HEK293 (cell line): ENCODE results near the gene UCHL3.

ENCODE experiments used
- SP2 ChIP-seq: fragments of 450-650 bp; formaldehyde crosslinking; IDR thresholded peaks from 2 replicates; pipeline ENCODE4 v1.5.1; 2016; ENCODE audit warnings: missing biosample characterization, missing genetic modification characterization
- YY1 ChIP-seq: fragments of 450-650 bp; formaldehyde crosslinking; IDR thresholded peaks from 2 replicates; pipeline ENCODE4 v1.5.1; 2018; ENCODE audit warnings: missing biosample characterization, missing genetic modification characterization
- TF ChIP-seq, protein P1 (sequence below): fragments of 450-650 bp; formaldehyde crosslinking; IDR thresholded peaks from 2 replicates; pipeline ENCODE4 v1.5.1; 2016; ENCODE audit warnings: missing biosample characterization, missing genetic modification characterization
- TF ChIP-seq, protein P2 (sequence below): fragments of 450-650 bp; formaldehyde crosslinking; IDR thresholded peaks from 2 replicates; pipeline ENCODE4 v1.5.1; 2016; ENCODE audit warnings: missing biosample characterization, missing genetic modification characterization

DNA sequence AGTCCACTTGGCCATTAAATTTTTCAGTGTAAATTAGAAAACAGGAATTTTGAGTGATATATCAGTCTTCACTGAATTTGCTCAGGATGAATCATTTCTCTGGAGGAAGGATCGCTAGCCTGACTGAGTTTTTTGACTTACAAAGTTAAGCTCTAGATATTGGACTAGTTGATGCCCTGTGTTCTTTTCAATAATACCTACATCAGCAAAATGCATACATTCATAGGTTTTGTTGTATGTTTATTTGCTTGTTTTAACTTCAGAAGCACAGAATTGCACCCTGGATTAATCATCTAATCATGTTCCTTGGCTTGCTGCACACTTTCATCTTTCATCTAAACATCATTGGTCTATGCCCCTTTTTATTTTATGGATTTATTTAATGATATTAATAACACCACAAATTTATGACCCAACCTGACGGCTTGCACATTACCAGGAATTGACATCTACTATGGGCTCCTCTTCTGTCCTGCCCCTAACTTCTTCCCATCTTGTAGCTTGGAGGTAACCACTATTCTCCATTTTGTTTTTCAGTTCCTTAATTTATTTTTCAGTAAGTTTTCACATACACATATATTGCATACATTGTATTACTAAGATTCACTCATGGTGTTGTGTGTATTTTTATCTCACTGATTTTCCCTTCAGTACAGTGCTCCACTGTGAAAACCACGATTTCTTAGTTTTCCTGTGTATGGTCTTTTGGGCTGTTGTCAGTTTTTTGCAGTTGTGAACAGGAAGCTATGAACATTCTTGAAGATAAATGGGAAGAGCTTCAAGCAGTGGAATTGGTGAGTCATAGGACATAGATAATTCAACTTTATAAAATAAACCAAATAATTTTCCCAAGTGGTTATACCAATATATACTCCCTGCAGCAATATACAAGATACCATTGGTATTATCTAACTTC, 35.3 kb upstream of the UCHL3 start:
- TF ChIP-seq, protein P1, sequence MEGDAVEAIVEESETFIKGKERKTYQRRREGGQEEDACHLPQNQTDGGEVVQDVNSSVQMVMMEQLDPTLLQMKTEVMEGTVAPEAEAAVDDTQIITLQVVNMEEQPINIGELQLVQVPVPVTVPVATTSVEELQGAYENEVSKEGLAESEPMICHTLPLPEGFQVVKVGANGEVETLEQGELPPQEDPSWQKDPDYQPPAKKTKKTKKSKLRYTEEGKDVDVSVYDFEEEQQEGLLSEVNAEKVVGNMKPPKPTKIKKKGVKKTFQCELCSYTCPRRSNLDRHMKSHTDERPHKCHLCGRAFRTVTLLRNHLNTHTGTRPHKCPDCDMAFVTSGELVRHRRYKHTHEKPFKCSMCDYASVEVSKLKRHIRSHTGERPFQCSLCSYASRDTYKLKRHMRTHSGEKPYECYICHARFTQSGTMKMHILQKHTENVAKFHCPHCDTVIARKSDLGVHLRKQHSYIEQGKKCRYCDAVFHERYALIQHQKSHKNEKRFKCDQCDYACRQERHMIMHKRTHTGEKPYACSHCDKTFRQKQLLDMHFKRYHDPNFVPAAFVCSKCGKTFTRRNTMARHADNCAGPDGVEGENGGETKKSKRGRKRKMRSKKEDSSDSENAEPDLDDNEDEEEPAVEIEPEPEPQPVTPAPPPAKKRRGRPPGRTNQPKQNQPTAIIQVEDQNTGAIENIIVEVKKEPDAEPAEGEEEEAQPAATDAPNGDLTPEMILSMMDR (tag by site-specific recombination): no peak
- TF ChIP-seq, protein P2, sequence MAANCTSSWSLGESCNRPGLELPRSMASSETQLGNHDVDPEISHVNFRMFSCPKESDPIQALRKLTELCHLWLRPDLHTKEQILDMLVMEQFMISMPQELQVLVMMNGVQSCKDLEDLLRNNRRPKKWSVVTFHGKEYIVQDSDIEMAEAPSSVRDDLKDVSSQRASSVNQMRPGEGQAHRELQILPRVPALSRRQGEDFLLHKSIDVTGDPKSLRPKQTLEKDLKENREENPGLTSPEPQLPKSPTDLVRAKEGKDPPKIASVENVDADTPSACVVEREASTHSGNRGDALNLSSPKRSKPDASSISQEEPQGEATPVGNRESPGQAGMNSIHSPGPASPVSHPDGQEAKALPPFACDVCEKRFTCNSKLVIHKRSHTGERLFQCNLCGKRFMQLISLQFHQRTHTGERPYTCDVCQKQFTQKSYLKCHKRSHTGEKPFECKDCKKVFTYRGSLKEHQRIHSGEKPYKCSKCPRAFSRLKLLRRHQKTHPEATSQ (tag by site-specific recombination): no peak
- TF ChIP-seq YY1 (tag by site-specific recombination): no peak
- no peak for TF ChIP-seq SP2 (tag by site-specific recombination)
